Measurements from ENCODE around the gene CSNK2A2.

CSNK2A2 gene

DNA sequence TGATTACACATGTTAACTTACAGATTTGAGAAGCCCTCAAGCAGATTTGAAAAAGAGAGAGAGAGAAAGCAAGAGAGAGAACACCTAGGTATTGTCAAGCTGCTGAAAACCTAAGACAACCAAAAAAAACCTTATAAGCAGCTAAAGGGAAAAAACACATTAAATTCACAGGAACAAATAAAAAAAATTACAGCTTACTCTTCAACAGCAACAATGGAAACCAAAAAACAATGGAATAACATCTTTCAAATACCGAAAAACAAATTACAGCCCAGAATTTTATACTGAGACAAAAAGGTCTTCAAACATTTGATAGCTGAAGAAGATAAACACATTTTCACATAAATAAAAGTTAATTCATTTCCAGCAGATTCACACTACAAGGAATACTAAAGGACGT is 60.3 kb downstream of the CSNK2A2 start:
- DNase-seq (ENCODE audit: low spot score): no peak
- TF ChIP-seq CTCF (conservative IDR thresholded peaks at IDR 0.05; ENCODE audit: low read depth): no peak
- H3K27ac ChIP-seq: no peak overlapping the region
- ChIA-PET CTCF (interaction anchor here (0.6 kb wide), 1 partner anchor 30 kb away, joined by 4 read pairs; no protein-coding TSS in a partner anchor), POLR2A (ENCODE audit: low non-redundant PET) (no interaction called here)

DNA sequence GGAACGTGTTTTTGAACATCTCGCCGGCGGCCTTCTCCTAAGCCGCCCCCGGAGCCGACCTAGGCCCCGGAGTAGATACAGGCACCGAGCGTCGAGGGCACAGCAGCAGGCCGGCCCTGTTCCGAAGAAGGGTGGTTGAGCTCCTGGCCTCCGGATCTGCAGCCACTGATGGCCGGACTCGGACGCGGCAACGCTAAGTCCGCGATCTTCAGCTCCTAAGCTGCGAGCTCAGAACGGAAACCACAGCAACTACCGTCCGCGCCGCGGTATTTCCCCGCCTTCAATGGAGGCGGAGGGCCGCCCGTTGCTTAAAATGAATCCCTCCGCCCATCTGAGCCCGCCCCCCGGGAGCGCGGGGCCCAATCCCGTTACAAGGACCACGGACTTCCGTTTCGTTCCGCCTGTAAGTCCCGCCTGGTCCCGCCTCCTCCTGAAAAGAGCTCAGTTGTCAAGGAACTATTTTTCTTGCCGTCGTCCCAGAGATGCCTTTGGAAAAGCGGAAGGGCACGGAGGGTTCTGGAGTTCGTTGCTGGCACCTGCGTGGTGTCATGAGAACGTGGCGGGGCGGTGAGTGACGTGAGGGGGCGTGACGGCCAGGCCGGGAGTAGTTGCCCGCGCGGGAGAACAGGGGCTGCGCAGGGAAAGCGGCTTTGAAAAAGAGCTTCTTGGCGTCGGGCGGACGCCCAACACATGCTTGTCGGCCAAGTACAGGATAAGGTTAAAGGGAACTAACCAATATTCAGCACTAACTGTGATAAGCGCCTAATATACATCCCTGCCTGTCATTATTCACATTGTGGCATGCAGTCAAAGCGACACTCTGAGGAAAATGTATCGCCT is 68.6 kb downstream of the CSNK2A2 start, which contains the start of gene CFAP20:
TSS of gene CFAP20 (minus strand) at position 285 of the 840 bp plus-strand sequence. CDS start at position 19, 266 bp downstream.
- TF ChIP-seq CTCF (conservative IDR thresholded peaks at IDR 0.05; ENCODE audit: low read depth): no peak
- DNase-seq (ENCODE audit: low spot score): peak; percentile 95
- H3K27ac ChIP-seq: peak within 1 kb of the TSS; percentile 88
- ChIA-PET CTCF (interaction anchor here (0.5 to 1.2 kb wide), 6 partner anchors 15 to 1260 kb away, joined by 3 to 6 read pairs (median 4); no protein-coding TSS in a partner anchor), POLR2A (ENCODE audit: low non-redundant PET) (interaction anchor here (0.6 to 1.0 kb wide), 3 partner anchors 65 to 193 kb away, joined by 3 to 5 read pairs (median 4); no protein-coding TSS in a partner anchor)

GRCh38 chr16:58128711-58129096 is 69.2 kb downstream of the CSNK2A2 start:
- no peak for DNase-seq (ENCODE audit: low spot score)
- no peak for TF ChIP-seq CTCF (conservative IDR thresholded peaks at IDR 0.05; ENCODE audit: low read depth)
- ChIA-PET CTCF (interaction anchor here (0.5 to 1.2 kb wide), 5 partner anchors 16 to 527 kb away, joined by 3 to 5 read pairs (median 3); no protein-coding TSS in a partner anchor), POLR2A (ENCODE audit: low non-redundant PET) (no interaction called here)
- peak overlapping the region; percentile 88 for H3K27ac ChIP-seq

DNA sequence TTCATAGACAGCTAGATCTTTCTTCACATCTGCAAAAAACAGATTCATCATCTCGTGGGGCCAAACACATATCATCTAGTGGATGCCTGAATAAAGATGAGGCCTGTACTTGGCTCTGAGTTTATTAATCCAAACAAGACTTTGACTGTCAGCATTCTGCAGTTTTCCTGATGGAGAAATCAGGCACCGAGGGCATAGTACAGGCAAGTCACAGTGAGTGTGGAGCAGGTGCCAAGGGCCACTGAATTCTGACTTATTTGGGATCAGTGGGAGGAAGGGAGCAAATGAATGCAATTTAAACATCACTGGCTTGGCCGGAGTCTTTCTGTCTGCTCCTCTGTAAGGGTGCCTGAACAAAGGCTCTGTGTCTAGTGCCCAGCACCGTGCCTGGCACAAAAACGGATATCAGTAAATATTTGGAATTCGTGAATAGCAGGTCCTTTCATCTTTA is 69.7 kb downstream of the CSNK2A2 start:
- DNase-seq (ENCODE audit: low spot score): no peak
- ChIA-PET CTCF (interaction anchor here (0.7 to 1.4 kb wide), 2 partner anchors 102 to 526 kb away, joined by 3 to 5 read pairs; partner anchors contain the start of gene MMP15), POLR2A (ENCODE audit: low non-redundant PET) (no interaction called here)
- H3K27ac ChIP-seq: peak overlapping the region; percentile 88
- TF ChIP-seq CTCF (conservative IDR thresholded peaks at IDR 0.05; ENCODE audit: low read depth): no peak

- POLR2A ChIA-PET (ENCODE audit: low non-redundant PET): interaction anchor here (0.7 kb wide), 1 partner anchor 546 kb away, joined by 3 read pairs; no protein-coding TSS in a partner anchor
- TF ChIP-seq CTCF (conservative IDR thresholded peaks at IDR 0.05; ENCODE audit: low read depth): no peak
- DNase-seq (ENCODE audit: low spot score): no peak
- no peak overlapping the region for H3K27ac ChIP-seq
- CTCF ChIA-PET: interaction anchor here (1.4 kb wide), 1 partner anchor 101 kb away, joined by 5 read pairs; the partner anchor contains the start of gene MMP15
Observed at GRCh38 chr16:58127634-58128033, 70.3 kb downstream of the CSNK2A2 start.

GRCh38 chr16:58127033-58127556 is 70.8 kb downstream of the CSNK2A2 start:
- CTCF ChIA-PET: interaction anchor here (0.7 to 1.4 kb wide), 2 partner anchors 101 to 103 kb away, joined by 3 to 5 read pairs; partner anchors contain the start of gene MMP15
- no peak for DNase-seq (ENCODE audit: low spot score)

More at GRCh38 chr16:58127033-58127556, 70.8 kb downstream of the CSNK2A2 start:
- H3K27ac ChIP-seq: no peak overlapping the region
- peak; percentile 38 for TF ChIP-seq CTCF (conservative IDR thresholded peaks at IDR 0.05; ENCODE audit: low read depth)
- POLR2A ChIA-PET (ENCODE audit: low non-redundant PET): interaction anchor here (0.7 kb wide), 1 partner anchor 546 kb away, joined by 3 read pairs; no protein-coding TSS in a partner anchor
